A673 (cell line): ENCODE data around the gene PMPCA. TPM values are rescaled to one million over a fixed set of nuclear protein-coding genes. Genes with fewer than 3 reads are reported as not detected.

Source experiments
- BruUV-seq: library from RNA; stranded (reverse); fragments of 400-500 nt; replicated peaks from 2 replicates; lab custom pipeline; 2021; lab: Mats Ljungman, UMichigan
- CTCF ChIA-PET: fragments of 300-600 bp; sonication (Branson Sonifier 250); formaldehyde crosslinking; loops from one replicate; lab custom pipeline; 2022; ENCODE audit warnings: antibody characterized with exemption; lab: Charles Lee
- POLR2A ChIA-PET: fragments of 300-600 bp; sonication (Branson Sonifier 250); formaldehyde crosslinking; loops from one replicate; lab custom pipeline; 2022; ENCODE audit warnings: antibody characterized with exemption; ENCODE audit not compliant: low non-redundant PET; lab: Charles Lee
- DNase-seq: peaks from one replicate; pipeline ENCODE4 v3.0.0-alpha.2; 2015; ENCODE audit warnings: low spot score
- H3K27ac ChIP-seq: fragments of 200-600 bp; sonication (generic); 2 replicates; pipeline ENCODE4 v1.5.1; 2016; ENCODE audit warnings: mixed run types, low read depth, mild to moderate bottlenecking, mixed read lengths, antibody characterized with exemption, low read length; ENCODE audit not compliant: poor library complexity, severe bottlenecking
- H3K27me3 ChIP-seq: fragments of 200-600 bp; sonication (generic); replicated peaks from 2 replicates; pipeline ENCODE4 v1.6.1; 2017; ENCODE audit warnings: mixed run types, low read depth, mild to moderate bottlenecking, mixed read lengths, antibody characterized with exemption, low read length; ENCODE audit not compliant: insufficient read depth, poor library complexity
- H3K36me3 ChIP-seq: fragments of 200-600 bp; sonication (generic); 2 replicates; pipeline ENCODE4 v1.6.1; 2016; ENCODE audit warnings: mixed run types, mild to moderate bottlenecking, mixed read lengths, antibody characterized with exemption, low read length; ENCODE audit not compliant: insufficient read depth, poor library complexity, severe bottlenecking
- H3K4me1 ChIP-seq: fragments of 200-600 bp; sonication (generic); 2 replicates; pipeline ENCODE4 v1.6.1; 2017; ENCODE audit warnings: mixed run types, mild to moderate bottlenecking, mixed read lengths, antibody characterized with exemption, low read length; ENCODE audit not compliant: insufficient read depth, poor library complexity, severe bottlenecking
- H3K4me3 ChIP-seq: fragments of 200-600 bp; sonication (generic); 2 replicates; pipeline ENCODE4 v1.5.1; 2016; ENCODE audit warnings: low read depth, mixed run types, mild to moderate bottlenecking, mixed read lengths, low read length; ENCODE audit not compliant: poor library complexity, severe bottlenecking
- H3K9me3 ChIP-seq: fragments of 200-600 bp; sonication (generic); 2 replicates; pipeline ENCODE4 v1.6.1; 2016; ENCODE audit warnings: mixed run types, low read depth, mild to moderate bottlenecking, mixed read lengths, antibody characterized with exemption, low read length; ENCODE audit not compliant: poor library complexity, severe bottlenecking
- CTCF ChIP-seq: fragments of 300-800, 200-600 bp; sonication (generic); conservative IDR thresholded peaks from 2 replicates; pipeline ENCODE4 v1.5.1; 2017; ENCODE audit warnings: low read depth, mild to moderate bottlenecking, antibody characterized with exemption, low read length, moderate library complexity, mixed read lengths
- EZH2 ChIP-seq: fragments of 200-600 bp; sonication (generic); IDR thresholded peaks from 2 replicates; pipeline ENCODE4 v1.6.1; 2017; ENCODE audit warnings: borderline replicate concordance, low read depth, mild to moderate bottlenecking, mixed read lengths, antibody characterized with exemption, low read length; ENCODE audit not compliant: poor library complexity, severe bottlenecking
- intact Hi-C: fragments of 100-400 bp; cut with micrococcal nuclease; formaldehyde crosslinking; loops from one replicate; pipeline ENCODE4 v1.10.0; 2022; ENCODE audit not compliant: unreplicated experiment
- total RNA-seq: library from RNA; stranded (reverse); gene quantifications from 2 replicates; pipeline ENCODE4 v1.2.3, GENCODE V29; 2021

Gene PMPCA
- total RNA-seq, 1 experiment from 2014 or later: 94.8 TPM

GRCh38 chr9:136363949-136364748 lies 46.3 kb upstream of the PMPCA start:
- Histone ChIP-seq H3K36me3 (no peaks in the 10 kb centered on the region), H3K4me3 (peak overlapping the region; percentile 97), H3K9me3 (no peaks in the 10 kb centered on the region), H3K4me1 (peaks cover 5% of the 10 kb centered on the region), H3K27ac (no peak overlapping the region), H3K27me3 (no peaks in the 10 kb centered on the region)
- POLR2A ChIA-PET: no interaction called here
- BruUV-seq: TSS peak; percentile 44
- TF ChIP-seq CTCF: no peak
- TF ChIP-seq EZH2: no peak
- intact Hi-C loops: no loop called here
- DNase-seq: no peak
- CTCF ChIA-PET: interaction anchor here (1.3 kb wide), 1 partner anchor 52 kb away, joined by 3 read pairs; no protein-coding TSS in a partner anchor

- TF ChIP-seq EZH2: no peak
- TF ChIP-seq CTCF: no peak
- Histone ChIP-seq H3K36me3 (no peaks in the 10 kb centered on the region), H3K9me3 (no peaks in the 10 kb centered on the region), H3K27ac (no peak overlapping the region), H3K4me1 (peaks cover 5% of the 10 kb centered on the region), H3K4me3 (no peak overlapping the region), H3K27me3 (no peaks in the 10 kb centered on the region)
- CTCF ChIA-PET: no interaction called here
- intact Hi-C loops: no loop called here
- no peak for DNase-seq
- POLR2A ChIA-PET: no interaction called here
- BruUV-seq: no TSS peak
Observed at GRCh38 chr9:136364942-136365774, 45.3 kb upstream of the PMPCA start.

GRCh38 chr9:136365775-136366222 lies 44.7 kb upstream of the PMPCA start:
- TF ChIP-seq CTCF: no peak
- TF ChIP-seq EZH2: no peak
- POLR2A ChIA-PET: interaction anchor here (0.5 kb wide), 1 partner anchor 286 kb away, joined by 12 read pairs; no protein-coding TSS in a partner anchor

More at GRCh38 chr9:136365775-136366222, 44.7 kb upstream of the PMPCA start:
- H3K27me3 ChIP-seq: no peaks in the 10 kb centered on the region
- H3K36me3 ChIP-seq: no peaks in the 10 kb centered on the region
- H3K4me1 ChIP-seq: peaks cover 5% of the 10 kb centered on the region
- H3K27ac ChIP-seq: no peak overlapping the region
- BruUV-seq: no TSS peak
- no peaks in the 10 kb centered on the region for H3K9me3 ChIP-seq
- intact Hi-C loops: no loop called here
- CTCF ChIA-PET: no interaction called here
- no peak for DNase-seq
- no peak overlapping the region for H3K4me3 ChIP-seq
